Ishikawa (cell line): ENCODE measurements around the gene IMMP2L.

Experiments used
- CEBPB ChIP-seq: IDR thresholded peaks from 2 replicates; pipeline ENCODE4 v1.6.1; 2012
- CREB1 ChIP-seq: IDR thresholded peaks from 2 replicates; pipeline ENCODE4 v1.6.1; 2012; ENCODE audit warnings: low read depth
- EGR1 ChIP-seq: IDR thresholded peaks from 2 replicates; pipeline ENCODE4 v1.6.1; 2012
- EP300 ChIP-seq: IDR thresholded peaks from 2 replicates; pipeline ENCODE4 v1.6.1; 2012; ENCODE audit warnings: borderline replicate concordance
- FOXM1 ChIP-seq: IDR thresholded peaks from 2 replicates; pipeline ENCODE4 v1.6.1; 2012; ENCODE audit warnings: low read depth, borderline replicate concordance
- NFIC ChIP-seq: IDR thresholded peaks from 2 replicates; pipeline ENCODE4 v1.6.1; 2012
- RAD21 ChIP-seq: IDR thresholded peaks from 2 replicates; pipeline ENCODE4 v1.6.1; 2012; ENCODE audit warnings: low read depth
- TAF1 ChIP-seq: IDR thresholded peaks from 2 replicates; pipeline ENCODE4 v1.6.1; 2012; ENCODE audit warnings: low read depth, mild to moderate bottlenecking
- TCF12 ChIP-seq: IDR thresholded peaks from 2 replicates; pipeline ENCODE4 v1.6.1; 2012; ENCODE audit warnings: low read depth
- TEAD4 ChIP-seq: IDR thresholded peaks from 2 replicates; pipeline ENCODE4 v1.6.1; 2012
- YY1 ChIP-seq: IDR thresholded peaks from 2 replicates; pipeline ENCODE4 v1.6.1; 2012; ENCODE audit warnings: low read depth
- ZBTB7A ChIP-seq: IDR thresholded peaks from 2 replicates; pipeline ENCODE4 v1.6.1; 2012; ENCODE audit warnings: low read depth
- TF ChIP-seq, protein P1 (sequence below): IDR thresholded peaks from 2 replicates; pipeline ENCODE4 v1.6.1; 2012
- TF ChIP-seq, protein P2 (sequence below): IDR thresholded peaks from 2 replicates; pipeline ENCODE4 v1.6.1; 2012
- TF ChIP-seq, protein P3 (sequence below): IDR thresholded peaks from 2 replicates; pipeline ENCODE4 v1.6.1; 2012; ENCODE audit warnings: low read depth, mild to moderate bottlenecking

The IMMP2L gene

DNA sequence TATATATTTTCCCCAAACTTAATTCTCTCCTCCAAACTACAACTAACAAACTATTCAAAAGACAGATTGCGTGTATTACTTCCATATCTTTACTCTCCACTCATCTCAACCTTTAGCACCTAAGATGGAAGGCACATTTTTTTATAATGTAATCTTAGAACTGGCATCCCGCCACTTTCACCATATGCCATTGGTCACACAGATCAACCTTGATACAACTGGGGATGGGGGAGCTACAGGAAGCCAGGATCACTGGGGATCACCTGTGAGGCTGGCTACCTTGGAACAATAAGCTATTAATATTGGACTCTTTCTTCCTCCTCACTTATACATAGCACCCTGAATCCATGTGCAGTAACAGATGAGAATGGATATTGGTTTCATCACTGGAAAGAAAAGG, 941.0 kb downstream of the IMMP2L start:
- TF ChIP-seq, protein P1, sequence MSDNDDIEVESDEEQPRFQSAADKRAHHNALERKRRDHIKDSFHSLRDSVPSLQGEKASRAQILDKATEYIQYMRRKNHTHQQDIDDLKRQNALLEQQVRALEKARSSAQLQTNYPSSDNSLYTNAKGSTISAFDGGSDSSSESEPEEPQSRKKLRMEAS = no peak
- TF ChIP-seq ZBTB7A = no peak

DNA sequence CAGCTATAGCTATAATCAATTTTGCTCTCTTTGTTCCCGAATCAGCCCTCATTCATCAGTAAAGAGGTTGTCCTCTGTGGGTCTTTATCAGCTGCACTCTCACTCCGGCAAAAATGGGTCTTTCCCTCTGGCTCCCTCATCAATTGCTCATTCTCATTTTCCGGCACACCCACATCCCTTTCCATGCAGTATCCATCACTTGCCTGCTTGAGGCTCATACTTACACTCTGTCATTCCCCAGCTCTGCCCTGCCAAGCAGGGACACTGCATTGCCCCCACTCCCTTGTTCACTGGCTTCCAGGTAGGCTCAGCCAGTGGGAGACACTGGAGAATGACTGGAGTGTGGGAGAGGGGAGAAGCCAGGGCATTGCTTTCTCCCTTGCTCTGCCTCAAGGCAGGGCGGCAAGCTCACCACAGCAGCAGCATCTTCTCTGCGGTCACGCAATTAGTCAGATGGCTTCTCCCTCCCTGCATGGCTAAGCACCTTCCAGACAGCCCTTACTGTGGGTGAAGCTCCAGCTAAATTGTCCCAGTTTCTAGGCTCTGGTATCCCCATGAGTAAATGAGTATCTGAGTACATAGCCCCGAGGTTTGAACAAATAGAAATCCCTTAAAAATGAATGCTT, 942.1 kb downstream of the IMMP2L start:
- no peak for TF ChIP-seq RAD21
- TF ChIP-seq EGR1 = no peak
- no peak for TF ChIP-seq NFIC
- TF ChIP-seq, protein P2, sequence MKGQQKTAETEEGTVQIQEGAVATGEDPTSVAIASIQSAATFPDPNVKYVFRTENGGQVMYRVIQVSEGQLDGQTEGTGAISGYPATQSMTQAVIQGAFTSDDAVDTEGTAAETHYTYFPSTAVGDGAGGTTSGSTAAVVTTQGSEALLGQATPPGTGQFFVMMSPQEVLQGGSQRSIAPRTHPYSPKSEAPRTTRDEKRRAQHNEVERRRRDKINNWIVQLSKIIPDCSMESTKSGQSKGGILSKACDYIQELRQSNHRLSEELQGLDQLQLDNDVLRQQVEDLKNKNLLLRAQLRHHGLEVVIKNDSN = no peak
- TF ChIP-seq CREB1 = no peak
- TF ChIP-seq, protein P1 = no peak
- TF ChIP-seq TAF1 = no peak
- no peak for TF ChIP-seq YY1
- no peak for TF ChIP-seq CEBPB
- no peak for TF ChIP-seq TCF12
- no peak for TF ChIP-seq FOXM1
- no peak for TF ChIP-seq TEAD4
- TF ChIP-seq, protein P3, sequence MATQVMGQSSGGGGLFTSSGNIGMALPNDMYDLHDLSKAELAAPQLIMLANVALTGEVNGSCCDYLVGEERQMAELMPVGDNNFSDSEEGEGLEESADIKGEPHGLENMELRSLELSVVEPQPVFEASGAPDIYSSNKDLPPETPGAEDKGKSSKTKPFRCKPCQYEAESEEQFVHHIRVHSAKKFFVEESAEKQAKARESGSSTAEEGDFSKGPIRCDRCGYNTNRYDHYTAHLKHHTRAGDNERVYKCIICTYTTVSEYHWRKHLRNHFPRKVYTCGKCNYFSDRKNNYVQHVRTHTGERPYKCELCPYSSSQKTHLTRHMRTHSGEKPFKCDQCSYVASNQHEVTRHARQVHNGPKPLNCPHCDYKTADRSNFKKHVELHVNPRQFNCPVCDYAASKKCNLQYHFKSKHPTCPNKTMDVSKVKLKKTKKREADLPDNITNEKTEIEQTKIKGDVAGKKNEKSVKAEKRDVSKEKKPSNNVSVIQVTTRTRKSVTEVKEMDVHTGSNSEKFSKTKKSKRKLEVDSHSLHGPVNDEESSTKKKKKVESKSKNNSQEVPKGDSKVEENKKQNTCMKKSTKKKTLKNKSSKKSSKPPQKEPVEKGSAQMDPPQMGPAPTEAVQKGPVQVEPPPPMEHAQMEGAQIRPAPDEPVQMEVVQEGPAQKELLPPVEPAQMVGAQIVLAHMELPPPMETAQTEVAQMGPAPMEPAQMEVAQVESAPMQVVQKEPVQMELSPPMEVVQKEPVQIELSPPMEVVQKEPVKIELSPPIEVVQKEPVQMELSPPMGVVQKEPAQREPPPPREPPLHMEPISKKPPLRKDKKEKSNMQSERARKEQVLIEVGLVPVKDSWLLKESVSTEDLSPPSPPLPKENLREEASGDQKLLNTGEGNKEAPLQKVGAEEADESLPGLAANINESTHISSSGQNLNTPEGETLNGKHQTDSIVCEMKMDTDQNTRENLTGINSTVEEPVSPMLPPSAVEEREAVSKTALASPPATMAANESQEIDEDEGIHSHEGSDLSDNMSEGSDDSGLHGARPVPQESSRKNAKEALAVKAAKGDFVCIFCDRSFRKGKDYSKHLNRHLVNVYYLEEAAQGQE = no peak
- no peak for TF ChIP-seq ZBTB7A
- TF ChIP-seq EP300 = no peak
